Measurements from ENCODE around the gene MYBPC2.

MYBPC2 gene

DNA sequence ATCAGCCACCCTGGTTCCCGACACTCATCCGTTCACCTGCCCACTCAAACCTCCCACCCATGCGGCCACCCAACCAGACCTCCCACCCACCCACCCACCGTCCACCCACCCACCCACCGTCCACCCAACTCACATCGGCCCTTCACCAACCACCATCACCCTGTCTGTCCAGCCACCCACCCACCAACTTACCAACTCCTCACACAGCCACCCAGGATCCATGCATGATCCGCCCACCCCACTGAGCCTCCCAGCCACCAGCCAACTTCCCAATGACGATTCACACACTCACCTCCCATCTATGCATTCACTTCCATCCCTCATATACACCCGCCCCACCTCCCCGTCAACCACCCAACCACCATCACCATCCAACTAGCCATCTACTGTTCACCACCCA, 74.0 kb downstream of the MYBPC2 start:
- no peak for DNase-seq
- TF ChIP-seq POLR2A (IDR thresholded peaks at IDR 0.05; ENCODE audit: low read length) (no peak), GATA1 (IDR thresholded peaks at IDR 0.05; ENCODE audit: low read depth, low read length) (no peak)

DNA sequence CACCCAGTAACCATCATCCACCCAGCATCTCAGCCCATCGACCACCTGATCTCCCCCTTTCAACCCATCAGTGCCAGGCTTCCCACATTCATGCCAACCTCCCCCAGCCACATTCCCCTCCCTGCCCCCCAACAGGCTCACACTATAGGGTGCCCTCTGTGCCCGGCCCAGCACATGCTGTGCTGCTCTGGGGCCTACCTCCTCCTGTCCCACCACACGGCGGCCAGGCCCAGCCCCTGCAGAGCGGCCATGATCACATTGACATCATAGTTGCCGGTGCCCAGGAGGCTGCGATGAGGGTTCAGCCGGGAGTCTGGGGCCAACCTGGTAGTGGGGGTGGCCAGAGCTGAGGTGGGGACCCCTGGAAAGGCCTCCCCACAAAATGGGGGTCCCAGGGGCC, 74.7 kb downstream of the MYBPC2 start:
- no peak for DNase-seq
- TF ChIP-seq POLR2A (IDR thresholded peaks at IDR 0.05; ENCODE audit: low read length): no peak
- TF ChIP-seq GATA1 (IDR thresholded peaks at IDR 0.05; ENCODE audit: low read depth, low read length): no peak

DNA sequence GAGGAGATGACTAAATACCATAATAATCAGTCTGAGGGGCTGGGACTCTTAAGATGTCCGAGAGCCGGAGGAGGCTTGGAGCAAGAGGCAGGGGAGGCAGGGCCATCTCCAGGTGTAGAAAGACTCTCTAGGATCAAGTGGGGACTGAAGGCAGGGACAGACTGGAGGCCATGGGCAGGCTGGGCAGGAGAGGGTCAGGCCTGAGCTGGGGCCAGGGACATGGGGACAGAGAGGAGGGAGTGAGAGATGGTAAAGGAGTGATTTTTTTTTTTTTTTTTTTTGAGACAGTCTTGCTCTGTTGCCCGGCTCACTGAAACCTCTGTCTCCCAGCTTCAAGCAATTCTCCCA, 76.1 kb downstream of the MYBPC2 start:
- TF ChIP-seq GATA1 (IDR thresholded peaks at IDR 0.05; ENCODE audit: low read depth, low read length) (no peak), POLR2A (IDR thresholded peaks at IDR 0.05; ENCODE audit: low read length) (no peak)

DNA sequence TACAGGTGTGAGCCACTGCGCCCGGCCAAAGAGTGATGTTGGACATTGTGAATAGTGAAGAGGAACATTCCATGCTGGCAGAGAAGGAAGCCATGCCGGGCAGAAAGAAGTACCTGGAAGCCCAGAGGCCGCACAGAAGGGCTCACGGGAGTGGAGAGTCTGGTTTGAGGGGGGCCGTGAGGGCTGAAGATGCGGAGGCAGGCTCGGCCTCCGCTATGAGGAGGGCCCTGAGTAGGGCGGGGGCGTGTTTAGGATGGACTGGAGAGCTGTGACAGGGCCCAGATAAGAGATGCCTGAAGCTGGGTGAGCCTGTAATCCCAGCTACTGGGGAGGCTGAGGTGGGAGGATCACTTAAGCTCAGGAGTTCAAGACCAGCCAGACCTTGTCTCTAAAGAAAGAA, 76.7 kb downstream of the MYBPC2 start:
- DNase-seq: peak; percentile 38 to 46
- TF ChIP-seq GATA1 (IDR thresholded peaks at IDR 0.05; ENCODE audit: low read depth, low read length) (no peak), POLR2A (IDR thresholded peaks at IDR 0.05; ENCODE audit: low read length) (no peak)

More for the DNA sequence above, 76.1 kb downstream of the MYBPC2 start:
- DNase-seq: no peak

DNA sequence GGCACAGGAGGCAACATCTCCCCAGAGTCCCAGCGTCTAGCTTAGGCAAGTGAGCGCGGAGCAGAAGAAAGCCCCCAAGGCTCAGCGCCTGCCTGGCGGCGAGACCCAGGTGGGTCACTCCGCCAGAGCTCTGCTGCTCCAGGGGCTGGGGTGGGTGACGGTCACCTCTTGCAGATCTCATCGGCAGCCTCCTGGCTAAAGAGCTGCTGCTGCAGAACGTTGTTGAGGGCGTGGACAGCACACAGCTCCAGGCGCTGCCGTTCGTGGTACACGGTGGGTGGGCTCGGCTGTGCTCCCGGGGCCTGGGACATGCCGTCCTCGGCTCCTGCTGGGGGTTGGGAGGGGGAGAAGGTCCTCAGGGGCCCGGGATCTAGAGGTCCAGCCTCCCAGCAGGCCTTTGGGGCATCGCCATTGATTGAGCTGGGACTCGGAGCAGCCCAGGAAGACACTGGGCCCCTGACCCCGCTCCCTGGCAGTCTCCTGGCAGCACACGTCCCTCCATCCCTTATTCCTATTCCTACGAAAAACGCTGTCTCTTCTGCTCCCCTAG, 77.5 kb downstream of the MYBPC2 start:
- no peak for DNase-seq
- no peak for TF ChIP-seq GATA1 (IDR thresholded peaks at IDR 0.05; ENCODE audit: low read depth, low read length)
- no peak for TF ChIP-seq POLR2A (IDR thresholded peaks at IDR 0.05; ENCODE audit: low read length)

DNA sequence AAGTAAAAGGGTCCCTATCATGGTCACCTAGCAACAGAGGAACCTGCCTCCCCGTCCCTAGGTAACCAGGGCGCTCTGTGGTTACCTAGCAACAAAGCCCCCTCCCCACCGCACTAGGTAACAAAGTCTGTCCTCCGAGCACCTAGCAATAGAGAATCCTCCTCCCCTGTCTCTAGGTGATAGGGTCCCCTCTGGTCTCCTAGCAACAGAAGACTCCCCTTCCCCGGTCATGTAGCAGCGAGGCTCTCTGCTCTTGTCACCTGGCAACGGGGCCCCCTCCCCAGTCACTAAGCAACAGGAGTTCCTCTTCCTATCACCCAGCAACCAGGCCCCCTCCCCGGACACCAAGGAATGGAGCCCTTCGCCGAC, 78.0 kb downstream of the MYBPC2 start:
- DNase-seq: no peak
- TF ChIP-seq POLR2A (IDR thresholded peaks at IDR 0.05; ENCODE audit: low read length) (no peak), GATA1 (IDR thresholded peaks at IDR 0.05; ENCODE audit: low read depth, low read length) (no peak)

DNA sequence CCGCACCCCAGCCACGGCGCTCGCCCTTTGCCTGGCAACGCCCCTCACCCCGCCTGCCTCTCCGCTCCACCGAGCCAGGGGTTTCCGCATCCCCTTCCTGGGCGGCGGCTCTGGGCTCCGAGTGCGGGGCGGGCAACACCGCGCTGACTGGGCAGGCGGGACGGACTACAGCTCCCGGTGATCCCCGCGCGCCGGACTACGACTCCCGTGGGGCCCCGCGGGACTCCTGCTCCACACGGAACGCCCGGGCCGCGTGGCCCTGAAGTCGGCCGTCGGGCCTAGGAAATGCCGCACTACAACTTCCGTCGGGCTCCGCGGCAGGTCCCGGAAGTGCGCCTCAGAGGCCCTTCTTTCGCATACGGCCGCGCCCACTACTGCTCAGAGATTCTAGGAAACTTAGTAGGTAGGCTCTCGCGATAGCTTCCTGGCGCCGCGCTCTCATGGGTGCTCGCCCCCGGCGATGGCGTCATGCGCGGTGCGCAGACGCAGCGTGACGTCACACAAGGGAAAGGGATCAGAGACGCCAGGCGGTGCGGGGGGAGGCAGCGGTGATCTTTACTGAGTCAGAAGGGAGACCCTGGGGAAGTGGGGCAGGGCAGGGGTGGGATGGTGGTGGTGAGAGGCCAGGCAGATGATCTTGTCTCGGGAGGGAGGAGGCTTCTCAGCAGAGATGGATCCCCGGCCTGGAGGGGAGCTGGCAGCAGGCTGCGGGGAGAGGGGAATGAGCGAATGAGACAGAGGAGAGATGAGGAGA, 78.6 kb downstream of the MYBPC2 start, which contains the start of gene JOSD2:
JOSD2 (minus strand) TSS at position 123 of the 754 bp plus-strand sequence. CDS start 760 bp downstream, outside the sequence.
- peak; percentile 99 for DNase-seq

DNA sequence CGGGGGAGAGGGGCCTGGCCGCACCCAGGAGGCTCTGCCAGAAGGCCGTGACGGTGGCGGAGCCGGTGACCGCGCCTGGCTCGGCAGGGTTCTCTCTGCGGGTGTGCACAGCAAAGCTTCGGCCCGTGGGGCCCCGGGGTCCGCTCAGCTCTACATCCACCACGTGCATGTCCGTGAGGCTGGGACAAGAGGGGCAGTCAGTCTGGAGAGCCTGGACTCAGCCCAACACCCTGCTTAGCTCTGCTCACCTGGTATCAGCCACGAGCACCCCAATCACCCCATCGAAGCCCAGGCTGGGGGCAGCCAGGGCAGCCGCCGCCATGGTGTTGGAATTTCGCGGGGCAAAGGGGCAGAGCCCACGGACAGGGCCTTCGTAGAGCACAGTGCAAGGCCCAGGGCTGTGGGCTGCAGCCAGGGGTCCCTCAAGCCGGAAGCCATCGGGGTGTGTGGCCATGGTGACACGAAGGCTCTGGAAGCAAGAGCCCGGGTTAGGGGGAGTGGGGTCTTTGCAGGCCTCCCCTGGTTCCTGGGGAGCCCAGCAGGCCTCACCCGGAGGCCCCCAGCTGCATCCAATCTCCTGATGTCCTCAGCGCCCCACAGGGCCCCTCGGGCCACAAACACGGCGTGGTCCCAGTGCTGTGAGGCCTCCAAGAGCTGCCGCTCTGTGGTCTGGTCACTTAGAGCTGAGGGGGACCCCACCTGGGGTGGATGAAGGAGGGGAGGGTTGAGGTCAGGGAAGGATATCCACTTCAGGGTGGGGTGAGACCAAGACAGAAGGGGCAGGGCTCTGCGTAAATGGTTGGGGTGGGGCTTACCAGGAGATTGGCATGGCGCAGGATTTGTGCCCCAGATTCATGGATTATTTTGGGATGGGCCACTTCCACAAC, 79.7 kb downstream of the MYBPC2 start:
- TF ChIP-seq GATA1 (IDR thresholded peaks at IDR 0.05; ENCODE audit: low read depth, low read length) (no peak), POLR2A (IDR thresholded peaks at IDR 0.05; ENCODE audit: low read length) (no peak)
- no peak for DNase-seq

More for the DNA sequence above, 78.6 kb downstream of the MYBPC2 start, which contains the start of gene JOSD2:
- TF ChIP-seq GATA1 (IDR thresholded peaks at IDR 0.05; ENCODE audit: low read depth, low read length) (no peak), POLR2A (IDR thresholded peaks at IDR 0.05; ENCODE audit: low read length) (peak; percentile 69)

DNA sequence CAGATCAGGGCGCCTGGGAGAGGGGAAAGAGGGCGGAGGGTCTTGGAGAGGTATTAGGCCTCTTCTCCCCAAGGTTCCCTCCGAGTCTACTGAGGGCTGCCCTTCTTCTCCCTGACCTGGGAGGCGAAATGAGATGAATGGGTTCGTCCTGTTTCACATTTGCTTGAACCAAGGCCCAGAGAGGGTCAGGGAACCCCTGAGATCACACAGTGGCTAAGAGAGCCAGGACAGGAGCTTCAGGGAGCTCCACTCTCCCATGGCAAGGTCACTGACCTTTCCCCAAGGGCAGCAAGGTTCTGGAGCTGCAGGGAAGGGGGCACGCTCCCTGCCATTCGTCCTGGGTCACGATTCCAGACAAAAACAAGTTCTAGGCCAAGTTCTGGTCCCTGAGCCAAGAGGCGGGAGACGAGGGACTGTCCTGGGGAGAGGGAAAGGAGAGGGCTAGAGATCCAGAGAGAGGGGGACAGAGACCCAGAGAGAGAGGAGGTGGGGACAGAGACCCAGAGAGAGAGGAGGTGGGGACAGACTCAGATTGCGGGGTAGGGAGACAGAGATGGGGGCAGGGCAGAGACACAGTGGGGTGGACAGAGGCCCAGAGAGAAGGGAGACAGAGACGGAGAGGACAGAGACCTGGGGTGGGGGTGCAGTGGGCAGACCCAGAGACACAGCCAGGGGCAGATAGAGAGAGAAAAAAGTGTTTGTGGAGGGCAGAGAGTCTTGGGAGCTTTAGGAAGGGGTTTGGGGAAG, 80.5 kb downstream of the MYBPC2 start:
- no peak for DNase-seq
- TF ChIP-seq GATA1 (IDR thresholded peaks at IDR 0.05; ENCODE audit: low read depth, low read length) (no peak), POLR2A (IDR thresholded peaks at IDR 0.05; ENCODE audit: low read length) (no peak)

DNA sequence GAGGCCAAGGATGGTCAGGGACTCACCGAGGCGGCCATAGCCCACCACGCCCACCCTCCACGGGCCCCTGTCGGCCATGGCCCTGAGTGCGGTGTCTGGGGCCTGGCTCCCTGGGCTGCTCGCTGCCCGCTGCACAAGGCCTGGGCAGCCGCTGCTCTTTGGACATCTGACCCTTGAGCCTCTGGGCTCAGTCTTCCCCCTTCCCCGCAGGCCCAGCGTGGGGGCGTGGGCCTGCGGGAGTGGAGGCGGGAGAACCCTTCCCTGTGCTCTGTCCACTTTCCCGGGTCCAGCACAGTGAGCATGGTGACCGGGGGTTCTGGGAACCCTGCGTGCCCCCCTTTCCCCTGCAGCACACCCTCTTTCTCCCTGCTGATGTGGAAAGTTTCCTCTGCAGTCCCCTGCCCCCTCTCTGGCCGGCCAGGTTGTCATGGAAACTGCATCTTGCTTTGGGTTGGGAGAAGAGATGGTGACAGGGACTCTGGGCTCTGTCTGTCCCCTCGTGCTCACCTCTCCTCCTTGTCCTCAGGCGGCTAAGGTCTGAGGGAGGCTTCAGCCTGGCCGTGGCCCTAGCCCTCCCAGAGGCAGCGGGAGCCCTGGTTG, 81.2 kb downstream of the MYBPC2 start, which contains the start of gene ASPDH:
ASPDH (minus strand) TSS at position 168 of the 600 bp plus-strand sequence; CDS start at position 78, 90 bp downstream.
- TF ChIP-seq POLR2A (IDR thresholded peaks at IDR 0.05; ENCODE audit: low read length) (no peak), GATA1 (IDR thresholded peaks at IDR 0.05; ENCODE audit: low read depth, low read length) (no peak)
- DNase-seq: no peak

DNA sequence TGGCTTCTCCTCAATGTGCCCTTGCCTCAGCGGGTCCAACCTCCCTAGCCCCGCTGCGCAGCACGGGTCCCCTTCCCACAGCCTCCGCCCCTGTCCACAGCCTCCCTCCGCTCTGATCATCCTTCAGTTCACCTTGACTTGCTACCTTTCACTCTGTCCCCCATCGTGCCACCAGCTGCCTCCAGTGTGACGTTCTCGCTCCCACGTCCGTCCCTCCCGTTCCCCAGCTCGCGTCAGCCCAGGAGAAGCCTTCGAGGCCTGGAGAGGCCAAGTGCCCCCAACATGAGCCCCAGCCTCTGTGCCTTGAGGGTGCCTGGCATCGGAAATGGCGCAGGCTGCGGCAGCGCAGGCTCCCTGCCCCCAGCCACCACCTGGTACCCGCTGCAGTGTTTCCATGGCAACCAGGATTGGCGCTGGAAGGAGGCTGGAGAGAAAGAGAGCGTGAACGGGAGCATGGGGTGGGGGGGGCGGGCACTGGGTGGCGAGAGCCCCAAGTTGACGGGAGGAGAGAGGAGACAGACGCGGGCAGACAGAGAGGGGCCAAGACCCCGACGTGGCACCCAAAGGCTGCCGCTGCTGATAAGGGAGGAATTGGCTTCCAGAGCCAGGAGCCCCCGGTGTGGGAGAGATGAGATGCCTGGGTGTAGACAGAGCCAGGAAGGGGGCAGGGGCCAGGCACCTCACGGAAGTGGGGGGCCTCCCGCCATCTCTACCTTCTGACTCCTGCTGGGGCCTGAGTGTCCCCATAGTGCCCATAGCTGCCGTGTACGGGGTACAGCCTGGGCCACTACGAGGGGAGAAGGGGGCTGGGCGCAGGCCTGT, 81.9 kb downstream of the MYBPC2 start:
- TF ChIP-seq GATA1 (IDR thresholded peaks at IDR 0.05; ENCODE audit: low read depth, low read length): no peak
- TF ChIP-seq POLR2A (IDR thresholded peaks at IDR 0.05; ENCODE audit: low read length): no peak
- DNase-seq: no peak

DNA sequence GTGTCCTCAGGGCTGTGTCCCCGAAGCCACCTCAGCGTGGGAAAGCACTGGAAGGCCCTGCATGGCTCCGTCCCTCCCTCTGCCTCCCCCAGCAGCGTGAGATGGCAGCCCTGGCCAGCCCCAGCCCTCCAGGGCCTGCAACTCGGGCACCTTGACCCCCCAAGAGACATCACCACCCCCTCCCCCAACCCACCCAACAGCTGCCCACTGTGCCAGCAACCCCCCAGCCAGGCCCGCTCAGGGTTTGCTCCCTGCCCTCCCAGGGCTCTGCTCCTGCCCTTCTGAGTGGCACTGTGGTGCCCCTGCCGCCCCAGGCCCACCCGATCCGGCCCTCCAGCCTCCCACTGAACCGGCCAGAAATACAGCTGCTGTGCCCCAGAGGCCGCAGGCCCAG, 82.5 kb downstream of the MYBPC2 start:
- no peak for DNase-seq
- TF ChIP-seq POLR2A (IDR thresholded peaks at IDR 0.05; ENCODE audit: low read length): no peak
- TF ChIP-seq GATA1 (IDR thresholded peaks at IDR 0.05; ENCODE audit: low read depth, low read length): no peak
